ENCODE results near the gene ANKRD63. TPM values are rescaled to one million over a fixed set of nuclear protein-coding genes. Genes with fewer than 3 reads are reported as not detected.

The ANKRD63 gene
- total and polyA plus RNA-seq, 2 of the 13 experiments (the other 11 are each of a cell fraction or from before 2014, with no cell fraction given): not detected

GRCh38 chr15:40252438-40253166 lies 30.3 kb downstream of the ANKRD63 start (continued):
- no peak for TF ChIP-seq HIC2 (CRISPR knock-in tag; IDR thresholded peaks at IDR 0.05; ENCODE audit: low read depth)
- no peak for TF ChIP-seq PAXIP1 (CRISPR knock-in tag; conservative IDR thresholded peaks at IDR 0.05)
- no peak for TF ChIP-seq HES4 (CRISPR knock-in tag; IDR thresholded peaks at IDR 0.05; ENCODE audit: borderline replicate concordance)
- no peak for TF ChIP-seq ZNF703 (CRISPR knock-in tag; IDR thresholded peaks at IDR 0.05; ENCODE audit: borderline replicate concordance)
- peak; percentile 48; the same call in 1 of the 2 replicates for TF ChIP-seq GABPB1 (CRISPR knock-in tag; IDR thresholded peaks at IDR 0.05)
- TF ChIP-seq ZSCAN30 (CRISPR knock-in tag; IDR thresholded peaks at IDR 0.05): no peak
- TF ChIP-seq DZIP1 (CRISPR knock-in tag; IDR thresholded peaks at IDR 0.05): no peak
- no peak for TF ChIP-seq DNMT1 (CRISPR knock-in tag; IDR thresholded peaks at IDR 0.05)
- TF ChIP-seq SAFB2 (CRISPR knock-in tag; IDR thresholded peaks at IDR 0.05; ENCODE audit: borderline replicate concordance, low read depth): no peak
- TF ChIP-seq ATF3 (CRISPR knock-in tag; IDR thresholded peaks at IDR 0.05): no peak
- no peak for TF ChIP-seq HDAC1 (CRISPR knock-in tag; IDR thresholded peaks at IDR 0.05)
- TF ChIP-seq FOXA3 (CRISPR knock-in tag; IDR thresholded peaks at IDR 0.05): no peak
- TF ChIP-seq ZNF577 (CRISPR knock-in tag; IDR thresholded peaks at IDR 0.05; ENCODE audit: borderline replicate concordance, low read depth): no peak
- TF ChIP-seq ELF1 (CRISPR knock-in tag; IDR thresholded peaks at IDR 0.05): no peak
- peak; percentile 11 for TF ChIP-seq HNRNPLL (IDR thresholded peaks at IDR 0.05; ENCODE audit: low read depth, low read length, poor library complexity, severe bottlenecking)
